ENCODE measurements around the gene PARVB.

The PARVB gene

GRCh38 chr22:43992331-43992821 is 31.7 kb upstream of the PARVB start:
- H3K36me3 ChIP-seq (ENCODE audit: insufficient read depth, low read length): peaks cover 69% of the 10 kb centered on the region
- peaks cover 22% of the 10 kb centered on the region for H3K4me1 ChIP-seq (ENCODE audit: insufficient read depth, low read length, severe bottlenecking)
- no peaks in the 10 kb centered on the region for H3K79me2 ChIP-seq (ENCODE audit: insufficient read depth, low read length)
- H3K9ac ChIP-seq (ENCODE audit: low read length): no peak overlapping the region
- no peaks in the 10 kb centered on the region for H4K20me1 ChIP-seq (ENCODE audit: insufficient read depth, low read length)
- no peaks in the 10 kb centered on the region for H3K9me2 ChIP-seq (ENCODE audit: low read depth, low read length)
- no peak overlapping the region for H3K4me3 ChIP-seq (ENCODE audit: low read depth, low read length, poor library complexity, severe bottlenecking)
- no peaks in the 10 kb centered on the region for H3K27me3 ChIP-seq (ENCODE audit: insufficient read depth, low read length)
- no peaks in the 10 kb centered on the region for H3K9me3 ChIP-seq (ENCODE audit: low read length)
- no peak overlapping the region for H3K27ac ChIP-seq (ENCODE audit: low read depth, low read length, poor library complexity, severe bottlenecking)
- no peak overlapping the region for H3K4me2 ChIP-seq (ENCODE audit: low read length)
- H2AFZ ChIP-seq (ENCODE audit: low read length): no peak overlapping the region
- TF ChIP-seq CTCF (IDR thresholded peaks at IDR 0.05; ENCODE audit: low read length) (no peak), EZH2 (IDR thresholded peaks at IDR 0.05; ENCODE audit: borderline replicate concordance, low read length) (no peak)
- no peaks in the 10 kb centered on the region for H3F3A ChIP-seq (ENCODE audit: insufficient read depth, low read length)

GRCh38 chr22:43993072-43993760 is 30.9 kb upstream of the PARVB start:
- no peaks in the 10 kb centered on the region for H3K79me2 ChIP-seq (ENCODE audit: insufficient read depth, low read length)
- no peak overlapping the region for H3K4me2 ChIP-seq (ENCODE audit: low read length)
- H3F3A ChIP-seq (ENCODE audit: insufficient read depth, low read length): no peaks in the 10 kb centered on the region
- no peaks in the 10 kb centered on the region for H4K20me1 ChIP-seq (ENCODE audit: insufficient read depth, low read length)
- peaks cover 22% of the 10 kb centered on the region for H3K4me1 ChIP-seq (ENCODE audit: insufficient read depth, low read length, severe bottlenecking)
- H3K27me3 ChIP-seq (ENCODE audit: insufficient read depth, low read length): no peaks in the 10 kb centered on the region
- H2AFZ ChIP-seq (ENCODE audit: low read length): no peak overlapping the region
- no peak for TF ChIP-seq EZH2 (IDR thresholded peaks at IDR 0.05; ENCODE audit: borderline replicate concordance, low read length)
- peak; percentile 98 for TF ChIP-seq CTCF (IDR thresholded peaks at IDR 0.05; ENCODE audit: low read length)
- peaks cover 70% of the 10 kb centered on the region for H3K36me3 ChIP-seq (ENCODE audit: insufficient read depth, low read length)
- no peaks in the 10 kb centered on the region for H3K9me2 ChIP-seq (ENCODE audit: low read depth, low read length)
- peak overlapping the region; percentile 20 for H3K27ac ChIP-seq (ENCODE audit: low read depth, low read length, poor library complexity, severe bottlenecking)
- no peak overlapping the region for H3K4me3 ChIP-seq (ENCODE audit: low read depth, low read length, poor library complexity, severe bottlenecking)
- H3K9me3 ChIP-seq (ENCODE audit: low read length): no peaks in the 10 kb centered on the region
- no peak overlapping the region for H3K9ac ChIP-seq (ENCODE audit: low read length)

- Histone ChIP-seq H3K4me3 (ENCODE audit: low read depth, low read length, poor library complexity, severe bottlenecking) (no peak overlapping the region), H3K9ac (ENCODE audit: low read length) (no peak overlapping the region), H3K4me2 (ENCODE audit: low read length) (no peak overlapping the region), H3K36me3 (ENCODE audit: insufficient read depth, low read length) (peaks cover 70% of the 10 kb centered on the region), H3K27me3 (ENCODE audit: insufficient read depth, low read length) (no peaks in the 10 kb centered on the region), H4K20me1 (ENCODE audit: insufficient read depth, low read length) (no peaks in the 10 kb centered on the region), H3K4me1 (ENCODE audit: insufficient read depth, low read length, severe bottlenecking) (peaks cover 22% of the 10 kb centered on the region), H3F3A (ENCODE audit: insufficient read depth, low read length) (no peaks in the 10 kb centered on the region), H3K9me2 (ENCODE audit: low read depth, low read length) (no peaks in the 10 kb centered on the region), H3K9me3 (ENCODE audit: low read length) (no peaks in the 10 kb centered on the region), H3K27ac (ENCODE audit: low read depth, low read length, poor library complexity, severe bottlenecking) (no peak overlapping the region), H2AFZ (ENCODE audit: low read length) (no peak overlapping the region), H3K79me2 (ENCODE audit: insufficient read depth, low read length) (no peaks in the 10 kb centered on the region)
- TF ChIP-seq EZH2 (IDR thresholded peaks at IDR 0.05; ENCODE audit: borderline replicate concordance, low read length) (no peak), CTCF (IDR thresholded peaks at IDR 0.05; ENCODE audit: low read length) (no peak)
These were observed 30.1 kb upstream of the PARVB start for GRCh38 chr22:43994006-43994405.

Measured in OCI-LY1 (cell line).